Breast epithelium (tissue), 4 donors: Measurements from ENCODE around the gene TMEM132C. TPM values are rescaled to one million over a fixed set of nuclear protein-coding genes. Genes with fewer than 3 reads are reported as not detected.

Experiments used
- DNase-seq, 2 donors: peaks; one replicate each; pipeline ENCODE4 v3.0.0-alpha.2; 2019; ENCODE audit warnings: low spot score in 2 of 2
- H3K27ac ChIP-seq, 2 donors: fragments of 200-600 bp; sonication (generic) in 1 of 2; one replicate each; pipeline ENCODE4 v1.5.1; 2016 to 2019; ENCODE audit warnings: mild to moderate bottlenecking in 1 of 2
- H3K27me3 ChIP-seq, 2 donors: fragments of 200-600 bp; sonication (generic) in 1 of 2; one replicate each; pipeline versions ENCODE4 v1.5.1 to v1.6.0; 2017 to 2019; ENCODE audit warnings: control low read depth in 1 of 2, mild to moderate bottlenecking in 1 of 2
- H3K36me3 ChIP-seq: fragments of 200-600 bp; one replicate; pipeline ENCODE4 v1.5.1; 2019
- H3K4me1 ChIP-seq, 2 donors: fragments of 200-600 bp; sonication (generic); one replicate each; pipeline ENCODE4 v1.5.1; 2016 to 2019; ENCODE audit warnings: control low read depth in 1 of 2
- H3K4me3 ChIP-seq, 3 donors: fragments of 200-600 bp; sonication (generic); 1 replicate in 2 of 3; 2 replicates in 1 of 3; pipeline ENCODE4 v1.5.1; 2016 to 2019; ENCODE audit warnings: mild to moderate bottlenecking in 3 of 3, moderate library complexity in 2 of 3
- H3K9me3 ChIP-seq, 2 donors: fragments of 200-600 bp; sonication (generic) in 1 of 2; one replicate each; pipeline ENCODE4 v1.5.1; 2016 to 2019; ENCODE audit warnings: control low read depth in 1 of 2
- CTCF ChIP-seq, 3 donors: fragments of 450-650 bp; IDR thresholded peaks; one replicate each; pipeline ENCODE4 v1.5.1; 2016 to 2017; ENCODE audit warnings: antibody characterized with exemption in 3 of 3, mild to moderate bottlenecking in 3 of 3, moderate library complexity in 3 of 3
- POLR2A ChIP-seq: fragments of 450-650 bp; IDR thresholded peaks from one replicate; pipeline ENCODE4 v1.6.1; 2016; ENCODE audit warnings: antibody characterized with exemption, mild to moderate bottlenecking, moderate library complexity
- POLR2AphosphoS5 ChIP-seq, 3 donors: sonication (generic); formaldehyde crosslinking; IDR thresholded peaks; one replicate each; pipeline ENCODE4 v1.6.1; 2017; ENCODE audit warnings: antibody characterized with exemption in 3 of 3
- intact Hi-C: fragments of 100-400 bp; cut with DNase I; formaldehyde crosslinking; loops from one replicate; pipeline ENCODE4 v1.15.1; 2023; ENCODE audit warnings: low total_unique reads
- total RNA-seq, 3 donors: library from RNA; depleted of rRNA; stranded (reverse); fragments of >200 nt; gene quantifications; one replicate each; pipeline ENCODE4 v1.1.0, GENCODE V29; 2016

Gene TMEM132C
- total RNA-seq, 3 donors from 2014 or later = 7.2 to 54.1 (median 15.7) TPM

- peaks cover 0 to 23% of the 10 kb centered on the region in 2 donors for H3K9me3 ChIP-seq
- H3K27ac ChIP-seq = no peak overlapping the region
- no peaks in the 10 kb centered on the region for H3K4me1 ChIP-seq
- no peaks in the 10 kb centered on the region for H3K36me3 ChIP-seq
- intact Hi-C loops = no loop called here
- no peak for DNase-seq
- no peak overlapping the region for H3K4me3 ChIP-seq
- no peak for TF ChIP-seq POLR2A
- no peak for TF ChIP-seq CTCF (IDR thresholded peaks at IDR 0.05)
- no peak for TF ChIP-seq POLR2AphosphoS5 (IDR thresholded peaks at IDR 0.05)
- no peaks in the 10 kb centered on the region for H3K27me3 ChIP-seq
Measured at GRCh38 chr12:128671528-128672042, 404.6 kb downstream of the TMEM132C start.

DNA sequence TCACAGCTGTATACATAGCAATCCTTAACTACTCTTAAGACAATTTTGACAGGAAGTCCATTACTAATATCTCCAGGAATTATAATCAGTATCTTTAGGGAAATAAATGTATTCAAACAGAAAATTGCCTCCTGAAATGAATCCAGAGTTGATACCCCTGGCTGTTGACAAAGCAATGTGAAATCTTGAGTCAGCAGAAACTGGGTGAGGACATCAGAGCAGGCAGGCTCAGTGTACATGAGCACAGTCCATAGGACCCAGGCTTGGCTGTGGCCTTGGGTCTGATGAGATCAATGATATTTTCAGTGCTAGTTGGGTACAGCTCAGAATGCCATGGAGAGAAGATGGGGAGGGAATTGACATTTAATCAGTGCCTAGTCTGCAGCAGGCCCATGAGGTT lies 405.5 kb downstream of the TMEM132C start:
- no peaks in the 10 kb centered on the region for H3K4me1 ChIP-seq
- no peak for DNase-seq
- peaks cover 0 to 23% of the 10 kb centered on the region in 2 donors for H3K9me3 ChIP-seq
- H3K4me3 ChIP-seq = no peak overlapping the region
- no peak overlapping the region for H3K27ac ChIP-seq
- intact Hi-C loops = no loop called here
- no peak for TF ChIP-seq CTCF (IDR thresholded peaks at IDR 0.05)
- TF ChIP-seq POLR2AphosphoS5 (IDR thresholded peaks at IDR 0.05) = no peak
- TF ChIP-seq POLR2A = no peak
- H3K36me3 ChIP-seq = no peaks in the 10 kb centered on the region
- no peaks in the 10 kb centered on the region for H3K27me3 ChIP-seq

DNA sequence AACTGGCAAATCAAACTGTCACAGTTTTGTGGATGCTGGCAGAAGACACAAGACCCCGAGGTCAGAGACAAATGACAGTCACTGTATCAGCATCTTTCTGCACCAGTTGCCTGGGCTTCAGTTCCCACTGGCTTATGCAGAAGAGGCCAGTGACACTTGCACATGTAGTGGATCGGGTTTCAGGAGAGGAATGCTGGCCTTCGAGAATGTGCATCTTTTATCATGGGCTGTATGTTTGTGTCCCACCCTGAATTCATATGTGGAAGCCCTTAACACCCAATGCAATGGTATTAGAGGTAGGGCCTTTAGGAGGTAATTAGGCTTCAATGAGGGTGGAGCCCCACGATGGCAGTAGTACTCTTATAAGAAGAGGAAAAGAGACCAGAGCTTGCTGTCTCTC lies 405.9 kb downstream of the TMEM132C start:
- no peak for DNase-seq
- Histone ChIP-seq H3K27ac (no peak overlapping the region), H3K4me1 (no peaks in the 10 kb centered on the region), H3K36me3 (no peaks in the 10 kb centered on the region), H3K27me3 (no peaks in the 10 kb centered on the region), H3K4me3 (no peak overlapping the region), H3K9me3 (peaks cover 0 to 19% of the 10 kb centered on the region in 2 donors)
- intact Hi-C loops = no loop called here
- TF ChIP-seq POLR2A = no peak
- no peak for TF ChIP-seq POLR2AphosphoS5 (IDR thresholded peaks at IDR 0.05)
- TF ChIP-seq CTCF (IDR thresholded peaks at IDR 0.05) = no peak

GRCh38 chr12:128675576-128675975 lies 408.6 kb downstream of the TMEM132C start:
- no peaks in the 10 kb centered on the region for H3K27me3 ChIP-seq
- intact Hi-C loops = no loop called here

GRCh38 chr12:128680555-128680954 lies 413.6 kb downstream of the TMEM132C start:
- no peak for DNase-seq
- intact Hi-C loops = no loop called here
- Histone ChIP-seq H3K36me3 (no peaks in the 10 kb centered on the region), H3K4me1 (no peaks in the 10 kb centered on the region), H3K27ac (no peak overlapping the region), H3K9me3 (peaks cover 0 to 13% of the 10 kb centered on the region in 2 donors), H3K4me3 (no peak overlapping the region), H3K27me3 (no peaks in the 10 kb centered on the region)
- TF ChIP-seq POLR2AphosphoS5 (IDR thresholded peaks at IDR 0.05) (no peak), POLR2A (no peak), CTCF (IDR thresholded peaks at IDR 0.05) (no peak)

More at GRCh38 chr12:128675576-128675975, 408.6 kb downstream of the TMEM132C start:
- Histone ChIP-seq H3K4me3 (no peak overlapping the region), H3K36me3 (no peaks in the 10 kb centered on the region), H3K4me1 (no peaks in the 10 kb centered on the region), H3K27ac (no peak overlapping the region), H3K9me3 (peaks cover 0 to 21% of the 10 kb centered on the region in 2 donors)
- no peak for TF ChIP-seq POLR2A
- TF ChIP-seq CTCF (IDR thresholded peaks at IDR 0.05) = no peak
- no peak for TF ChIP-seq POLR2AphosphoS5 (IDR thresholded peaks at IDR 0.05)
- DNase-seq = no peak
